HEK293 (cell line): ENCODE measurements around the gene ZSCAN18.

Source experiments
- CTCF ChIA-PET: fragments of 350-600 bp; formaldehyde crosslinking; extraction: SDS; loops from one replicate; lab custom pipeline; 2021; ENCODE audit warnings: antibody characterized with exemption; lab: Yijun Ruan, JAX
- POLR2A ChIA-PET: fragments of 300-600 bp; formaldehyde crosslinking; extraction: SDS; loops from one replicate; lab custom pipeline; 2020; ENCODE audit warnings: antibody characterized with exemption, inconsistent platforms; lab: Yijun Ruan, JAX
- H3K27ac ChIP-seq: fragments of 200-500 bp; sonication (Bioruptor generic); 2 replicates; pipeline ENCODE4 v1.5.1; 2014; ENCODE audit warnings: low read depth, low read length, control low read depth, inconsistent platforms; ENCODE audit errors: extremely low read depth
- H3K36me3 ChIP-seq, 2 experiments: fragments of 200-500 bp in 1 of 2; sonication (Bioruptor generic) in 1 of 2; 1 replicate in 1 of 2; 2 replicates in 1 of 2; pipeline ENCODE4 v1.5.1; 2014 to 2017; ENCODE audit warnings: inconsistent platforms in 2 of 2, low read length in 2 of 2; ENCODE audit not compliant: control insufficient read depth in 2 of 2, insufficient read depth in 1 of 2
- H3K4me1 ChIP-seq: fragments of 200-500 bp; sonication (Bioruptor generic); 2 replicates; pipeline ENCODE4 v1.5.1; 2014; ENCODE audit warnings: mild to moderate bottlenecking, low read length, inconsistent platforms; ENCODE audit not compliant: control insufficient read depth, insufficient read depth
- H3K4me3 ChIP-seq: 2 replicates; pipeline ENCODE4 v1.5.1; 2011; ENCODE audit warnings: low read depth, mild to moderate bottlenecking, control low read depth, low read length, moderate library complexity
- H3K9me3 ChIP-seq: fragments of 200-500 bp; sonication (Bioruptor generic); 2 replicates; pipeline ENCODE4 v1.5.1; 2014; ENCODE audit warnings: low read depth, low read length, inconsistent platforms; ENCODE audit not compliant: control insufficient read depth, insufficient read depth
- KLF1 ChIP-seq: fragments of 450-650 bp; formaldehyde crosslinking; IDR thresholded peaks from 2 replicates; pipeline ENCODE4 v1.5.1; 2016; ENCODE audit warnings: missing biosample characterization, missing genetic modification characterization
- ZBTB7A ChIP-seq: fragments of 450-650 bp; formaldehyde crosslinking; IDR thresholded peaks from 2 replicates; pipeline ENCODE4 v1.5.1; 2016; ENCODE audit warnings: low read depth, missing biosample characterization, missing genetic modification characterization
- ZNF138 ChIP-seq: fragments of 450-650 bp; formaldehyde crosslinking; IDR thresholded peaks from 2 replicates; pipeline ENCODE4 v1.5.1; 2016; ENCODE audit warnings: missing biosample characterization, missing genetic modification characterization, borderline replicate concordance
- ZNF155 ChIP-seq: fragments of 450-650 bp; formaldehyde crosslinking; IDR thresholded peaks from 2 replicates; pipeline ENCODE4 v1.5.1; 2016; ENCODE audit warnings: missing biosample characterization, missing genetic modification characterization
- ZNF169 ChIP-seq: fragments of 450-650 bp; formaldehyde crosslinking; IDR thresholded peaks from 2 replicates; pipeline ENCODE4 v1.5.1; 2016; ENCODE audit warnings: missing biosample characterization, missing genetic modification characterization
- ZNF211 ChIP-seq: fragments of 450-650 bp; formaldehyde crosslinking; IDR thresholded peaks from 2 replicates; pipeline ENCODE4 v1.5.1; 2016; ENCODE audit warnings: low read depth, missing biosample characterization, missing genetic modification characterization
- ZNF324 ChIP-seq: fragments of 450-650 bp; formaldehyde crosslinking; IDR thresholded peaks from 2 replicates; pipeline ENCODE4 v1.5.1; 2016; ENCODE audit warnings: missing biosample characterization, missing genetic modification characterization
- ZNF530 ChIP-seq: fragments of 450-650 bp; formaldehyde crosslinking; IDR thresholded peaks from 2 replicates; pipeline ENCODE4 v1.5.1; 2016; ENCODE audit warnings: low read depth, missing biosample characterization, missing genetic modification characterization
- ZNF548 ChIP-seq: fragments of 450-650 bp; formaldehyde crosslinking; IDR thresholded peaks from 2 replicates; pipeline ENCODE4 v1.5.1; 2016; ENCODE audit warnings: missing biosample characterization, missing genetic modification characterization
- ZNF560 ChIP-seq: fragments of 450-650 bp; formaldehyde crosslinking; IDR thresholded peaks from 2 replicates; pipeline ENCODE4 v1.5.1; 2017; ENCODE audit warnings: missing biosample characterization, missing genetic modification characterization, borderline replicate concordance
- ZNF610 ChIP-seq: fragments of 450-650 bp; formaldehyde crosslinking; IDR thresholded peaks from 2 replicates; pipeline ENCODE4 v1.5.1; 2016; ENCODE audit warnings: missing biosample characterization, missing genetic modification characterization, borderline replicate concordance
- ZNF660 ChIP-seq: fragments of 450-650 bp; IDR thresholded peaks from 2 replicates; pipeline ENCODE4 v1.5.1; 2018; ENCODE audit warnings: missing biosample characterization, mild to moderate bottlenecking, missing genetic modification characterization
- ZSCAN16 ChIP-seq: fragments of 450-650 bp; formaldehyde crosslinking; IDR thresholded peaks from 2 replicates; pipeline ENCODE4 v1.5.1; 2016; ENCODE audit warnings: missing biosample characterization, missing genetic modification characterization
- TF ChIP-seq, protein P1 (sequence below): fragments of 450-650 bp; formaldehyde crosslinking; IDR thresholded peaks from 2 replicates; pipeline ENCODE4 v1.5.1; 2016; ENCODE audit warnings: missing biosample characterization, missing genetic modification characterization
- TF ChIP-seq, protein P2 (sequence below): sonication (generic); formaldehyde crosslinking; IDR thresholded peaks from 2 replicates; pipeline ENCODE4 v1.8.1; 2022; ENCODE audit warnings: mild to moderate bottlenecking, moderate library complexity, missing genetic modification reagents

ZSCAN18 gene

DNA sequence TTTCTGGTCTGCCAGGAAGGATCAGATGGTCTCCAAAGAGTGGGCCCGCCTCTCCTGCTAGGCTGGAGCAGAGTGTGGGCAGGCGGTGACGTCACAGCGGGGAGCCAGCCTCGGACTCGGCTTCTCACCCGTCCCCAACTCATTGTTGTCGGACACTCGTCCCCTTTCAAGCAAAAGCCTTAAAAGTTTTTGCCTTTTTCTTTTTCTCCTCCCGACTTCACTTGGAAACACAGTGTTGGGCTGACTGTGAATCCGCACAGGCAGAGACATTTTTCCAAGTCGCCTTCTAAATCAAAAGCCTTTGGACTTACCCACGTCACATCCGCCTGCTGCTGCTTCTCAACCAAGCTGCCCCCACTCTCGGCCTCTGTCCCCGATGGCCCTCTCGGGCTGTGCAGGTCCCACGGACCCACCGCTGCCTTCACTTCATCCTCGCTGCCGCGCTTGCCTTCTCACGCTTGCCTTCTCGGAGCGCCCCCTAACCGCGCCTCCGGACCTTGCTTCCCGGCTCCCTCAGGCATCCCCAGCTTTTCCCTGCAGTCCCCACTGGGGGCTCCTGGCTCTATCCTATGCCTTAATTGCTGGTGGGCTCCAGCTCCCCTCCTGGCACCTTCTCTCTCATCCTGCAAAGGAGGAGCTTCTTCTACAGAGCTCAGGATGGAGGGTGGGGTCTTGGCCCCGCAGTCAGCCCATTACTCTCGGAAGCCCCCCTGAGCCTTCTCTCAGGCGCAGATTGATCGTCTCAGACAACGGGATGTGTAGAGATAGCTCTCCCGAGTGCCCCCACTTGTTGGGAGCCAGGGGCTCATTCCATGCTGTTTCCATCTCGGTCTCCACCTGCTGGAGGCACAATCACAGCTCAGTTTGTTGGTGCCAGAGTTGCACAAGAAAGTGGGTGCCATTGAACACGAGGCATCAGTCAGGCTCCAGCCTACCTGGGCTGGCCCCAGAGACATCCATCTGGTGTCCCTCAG lies 42.8 kb downstream of the ZSCAN18 start (continued):
- TF ChIP-seq, protein P1, sequence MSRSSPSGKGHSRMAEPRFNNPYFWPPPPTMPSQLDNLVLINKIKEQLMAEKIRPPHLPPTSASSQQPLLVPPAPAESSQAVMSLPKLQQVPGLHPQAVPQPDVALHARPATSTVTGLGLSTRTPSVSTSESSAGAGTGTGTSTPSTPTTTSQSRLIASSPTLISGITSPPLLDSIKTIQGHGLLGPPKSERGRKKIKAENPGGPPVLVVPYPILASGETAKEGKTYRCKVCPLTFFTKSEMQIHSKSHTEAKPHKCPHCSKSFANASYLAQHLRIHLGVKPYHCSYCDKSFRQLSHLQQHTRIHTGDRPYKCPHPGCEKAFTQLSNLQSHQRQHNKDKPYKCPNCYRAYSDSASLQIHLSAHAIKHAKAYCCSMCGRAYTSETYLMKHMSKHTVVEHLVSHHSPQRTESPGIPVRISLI (tag by site-specific recombination), result no peak
- no peak for TF ChIP-seq ZNF211

DNA sequence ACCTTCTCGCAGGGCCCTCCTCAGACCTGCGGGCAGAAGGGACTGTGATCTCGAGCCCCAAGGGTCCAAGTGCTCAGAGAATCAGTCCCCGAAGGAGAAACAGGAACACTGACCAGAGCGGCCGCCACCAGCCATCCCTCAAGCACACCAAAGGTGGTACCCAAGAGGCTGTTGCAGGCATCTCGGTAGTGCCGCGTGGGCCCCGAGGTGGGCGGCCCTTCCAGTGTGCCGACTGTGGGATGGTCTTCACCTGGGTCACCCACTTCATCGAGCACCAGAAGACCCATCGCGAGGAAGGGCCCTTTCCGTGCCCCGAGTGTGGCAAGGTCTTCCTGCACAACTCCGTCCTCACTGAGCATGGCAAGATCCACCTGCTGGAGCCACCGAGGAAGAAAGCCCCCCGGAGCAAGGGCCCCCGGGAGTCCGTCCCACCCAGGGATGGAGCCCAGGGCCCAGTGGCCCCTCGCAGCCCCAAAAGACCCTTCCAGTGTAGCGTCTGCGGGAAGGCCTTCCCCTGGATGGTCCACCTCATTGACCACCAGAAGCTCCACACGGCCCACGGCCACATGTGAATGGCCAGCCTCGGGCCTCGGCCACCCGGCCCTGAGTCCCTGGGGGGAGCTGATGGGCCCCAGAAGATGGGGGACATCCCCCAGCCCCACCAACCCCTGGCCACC lies 44.4 kb downstream of the ZSCAN18 start:
- no peak for TF ChIP-seq ZNF560
- TF ChIP-seq ZNF530 (tag by site-specific recombination), result no peak
- no peak for TF ChIP-seq ZNF138 (tag by site-specific recombination)
- no peaks in the 10 kb centered on the region; the same call in 1 of the 2 replicates for H3K9me3 ChIP-seq
- no peak overlapping the region for H3K27ac ChIP-seq
- POLR2A ChIA-PET, result no interaction called here
- CTCF ChIA-PET, result interaction anchor here (0.7 kb wide), 1 partner anchor 52 kb away, joined by 3 read pairs; no protein-coding TSS in a partner anchor
- H3K36me3 ChIP-seq, result no peaks in the 10 kb centered on the region
- no peak overlapping the region for H3K4me3 ChIP-seq
- H3K4me1 ChIP-seq, result no peaks in the 10 kb centered on the region

DNA sequence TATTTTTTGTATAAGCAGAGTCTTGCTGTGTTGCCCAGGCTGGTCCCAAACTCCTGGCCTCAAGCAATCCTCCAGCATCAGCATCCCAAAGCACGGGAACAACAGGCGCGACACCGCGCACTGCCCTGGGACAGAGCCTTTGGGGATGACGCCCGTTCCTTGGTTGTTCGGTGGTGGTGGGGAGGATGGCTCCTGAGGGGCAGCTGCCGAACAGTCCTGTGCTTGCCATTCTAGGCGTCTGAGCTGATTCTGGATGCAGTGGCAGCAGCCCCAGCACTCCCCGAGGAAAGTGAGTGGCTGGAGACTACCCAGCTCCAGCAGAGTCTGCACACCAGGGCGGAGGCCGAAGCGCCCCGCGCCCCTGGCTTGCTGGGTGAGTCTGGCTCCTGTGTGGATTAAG lies 45.8 kb downstream of the ZSCAN18 start:
- CTCF ChIA-PET, result interaction anchor here (0.6 kb wide), 1 partner anchor 427 kb away, joined by 4 read pairs; no protein-coding TSS in a partner anchor
- H3K27ac ChIP-seq, result no peak overlapping the region
- TF ChIP-seq ZNF324 (tag by site-specific recombination) (no peak), KLF1 (tag by site-specific recombination) (no peak), ZNF610 (no peak), ZNF155 (tag by site-specific recombination) (no peak), ZNF169 (tag by site-specific recombination) (no peak), ZNF548 (tag by site-specific recombination) (no peak), ZBTB7A (tag by site-specific recombination) (no peak), ZSCAN16 (tag by site-specific recombination) (no peak)
- TF ChIP-seq, protein P2, sequence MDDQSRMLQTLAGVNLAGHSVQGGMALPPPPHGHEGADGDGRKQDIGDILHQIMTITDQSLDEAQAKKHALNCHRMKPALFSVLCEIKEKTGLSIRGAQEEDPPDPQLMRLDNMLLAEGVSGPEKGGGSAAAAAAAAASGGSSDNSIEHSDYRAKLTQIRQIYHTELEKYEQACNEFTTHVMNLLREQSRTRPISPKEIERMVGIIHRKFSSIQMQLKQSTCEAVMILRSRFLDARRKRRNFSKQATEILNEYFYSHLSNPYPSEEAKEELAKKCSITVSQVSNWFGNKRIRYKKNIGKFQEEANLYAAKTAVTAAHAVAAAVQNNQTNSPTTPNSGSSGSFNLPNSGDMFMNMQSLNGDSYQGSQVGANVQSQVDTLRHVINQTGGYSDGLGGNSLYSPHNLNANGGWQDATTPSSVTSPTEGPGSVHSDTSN (CRISPR knock-in tag), result no peak
- POLR2A ChIA-PET, result interaction anchor here (0.5 kb wide), 1 partner anchor 39 kb away, joined by 4 read pairs; no protein-coding TSS in a partner anchor
- no peaks in the 10 kb centered on the region for H3K4me1 ChIP-seq
- no peak overlapping the region for H3K4me3 ChIP-seq
- H3K36me3 ChIP-seq, result no peaks in the 10 kb centered on the region
- no peaks in the 10 kb centered on the region; the same call in 1 of the 2 replicates for H3K9me3 ChIP-seq

DNA sequence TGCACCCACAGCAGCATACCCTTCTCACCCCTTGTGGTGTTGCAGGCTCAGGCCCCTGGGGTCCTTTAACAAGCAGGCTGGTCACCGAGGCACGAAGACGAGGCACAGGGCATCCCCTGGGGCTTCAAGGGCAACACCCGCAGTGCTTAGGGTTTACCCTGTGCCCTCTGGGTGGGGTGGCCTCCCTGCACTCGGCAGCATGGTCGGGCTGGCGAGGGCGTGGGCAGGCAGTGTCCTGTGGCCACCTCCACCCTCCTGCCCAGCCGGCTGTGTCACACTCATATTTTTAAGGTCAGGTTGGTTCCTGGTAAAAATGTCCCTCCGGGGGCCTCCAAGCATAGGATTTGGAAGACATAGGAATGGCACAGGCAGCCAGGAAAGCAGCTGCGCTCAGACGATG lies 50.4 kb downstream of the ZSCAN18 start:
- no peak overlapping the region for H3K27ac ChIP-seq
- TF ChIP-seq ZNF660 (tag by site-specific recombination), result no peak
- no peaks in the 10 kb centered on the region; the same call in 1 of the 2 replicates for H3K9me3 ChIP-seq
- ChIA-PET CTCF (no interaction called here), POLR2A (no interaction called here)
- no peak overlapping the region for H3K4me3 ChIP-seq
- H3K4me1 ChIP-seq, result no peaks in the 10 kb centered on the region
- H3K36me3 ChIP-seq, result no peaks in the 10 kb centered on the region
